ENCODE data around the gene ACOT4. TPM values are rescaled to one million over a fixed set of nuclear protein-coding genes. Genes with fewer than 3 reads are reported as not detected.
"Not testable (repeated sequence)": the region's sequence is repeated elsewhere in the genome, so short reads cannot be mapped to it uniquely, and the experiment has no call there.

Gene ACOT4
- total RNA-seq, result 1.2 TPM

- DNase-seq, result no peak
Observed at GRCh38 chr14:73591690-73592449, at the start of gene ACOT4. TSS of gene ACOT4 (plus strand) at chr14:73591873. CDS start at chr14:73591960, 87 bp downstream.

- DNase-seq, result not testable (repeated sequence)
Observed at GRCh38 chr14:73542961-73543360, 48.7 kb upstream of the ACOT4 start.

GRCh38 chr14:73545353-73545752 lies 46.3 kb upstream of the ACOT4 start:
- DNase-seq, result not testable (repeated sequence)

GRCh38 chr14:73549097-73549496 lies 42.6 kb upstream of the ACOT4 start:
- not testable (repeated sequence) for DNase-seq

GRCh38 chr14:73549889-73550524 lies 41.7 kb upstream of the ACOT4 start:
- not testable (repeated sequence) for DNase-seq

GRCh38 chr14:73553845-73554244 lies 37.8 kb upstream of the ACOT4 start:
- DNase-seq, result no peak

- not testable (repeated sequence) for DNase-seq
Observed at GRCh38 chr14:73557201-73557600, 34.5 kb upstream of the ACOT4 start.

GRCh38 chr14:73558238-73558637 lies 33.4 kb upstream of the ACOT4 start:
- DNase-seq, result not testable (repeated sequence)

- not testable (repeated sequence) for DNase-seq
Observed at GRCh38 chr14:73562256-73562655, 29.4 kb upstream of the ACOT4 start.

- DNase-seq, result not testable (repeated sequence)
Observed at GRCh38 chr14:73562696-73563095, 29.0 kb upstream of the ACOT4 start.

- not testable (repeated sequence) for DNase-seq
Observed at GRCh38 chr14:73566431-73566830, 25.2 kb upstream of the ACOT4 start.

GRCh38 chr14:73566935-73567334 lies 24.7 kb upstream of the ACOT4 start:
- DNase-seq, result not testable (repeated sequence)

GRCh38 chr14:73567358-73567757 lies 24.3 kb upstream of the ACOT4 start:
- DNase-seq, result no peak

- DNase-seq, result no peak
Observed at GRCh38 chr14:73567951-73568885, 23.5 kb upstream of the ACOT4 start.

- not testable (repeated sequence) for DNase-seq
Observed at GRCh38 chr14:73568886-73569184, 22.8 kb upstream of the ACOT4 start.

GRCh38 chr14:73569185-73569958 lies 22.3 kb upstream of the ACOT4 start, which contains the start of gene ACOT2:
TSS of gene ACOT2 (plus strand) at chr14:73569213. CDS start at chr14:73569241, 28 bp downstream.
- peak; percentile 63 for DNase-seq

- DNase-seq, result not testable (repeated sequence)
Observed at GRCh38 chr14:73570913-73571312, 20.8 kb upstream of the ACOT4 start.

- not testable (repeated sequence) for DNase-seq
Observed at GRCh38 chr14:73573034-73573433, 18.6 kb upstream of the ACOT4 start.

GRCh38 chr14:73573740-73574139 lies 17.9 kb upstream of the ACOT4 start:
- DNase-seq, result not testable (repeated sequence)

- not testable (repeated sequence) for DNase-seq
Observed at GRCh38 chr14:73574251-73574650, 17.4 kb upstream of the ACOT4 start.

- no peak for DNase-seq
Observed at GRCh38 chr14:73576391-73576790, 15.3 kb upstream of the ACOT4 start.

GRCh38 chr14:73577214-73577613 lies 14.5 kb upstream of the ACOT4 start:
- not testable (repeated sequence) for DNase-seq
